ENCODE results near the gene ITGAE.
"Not testable (repeated sequence)": the region's sequence is repeated elsewhere in the genome, so short reads cannot be mapped to it uniquely, and the experiment has no call there.

The ITGAE gene, protein sequence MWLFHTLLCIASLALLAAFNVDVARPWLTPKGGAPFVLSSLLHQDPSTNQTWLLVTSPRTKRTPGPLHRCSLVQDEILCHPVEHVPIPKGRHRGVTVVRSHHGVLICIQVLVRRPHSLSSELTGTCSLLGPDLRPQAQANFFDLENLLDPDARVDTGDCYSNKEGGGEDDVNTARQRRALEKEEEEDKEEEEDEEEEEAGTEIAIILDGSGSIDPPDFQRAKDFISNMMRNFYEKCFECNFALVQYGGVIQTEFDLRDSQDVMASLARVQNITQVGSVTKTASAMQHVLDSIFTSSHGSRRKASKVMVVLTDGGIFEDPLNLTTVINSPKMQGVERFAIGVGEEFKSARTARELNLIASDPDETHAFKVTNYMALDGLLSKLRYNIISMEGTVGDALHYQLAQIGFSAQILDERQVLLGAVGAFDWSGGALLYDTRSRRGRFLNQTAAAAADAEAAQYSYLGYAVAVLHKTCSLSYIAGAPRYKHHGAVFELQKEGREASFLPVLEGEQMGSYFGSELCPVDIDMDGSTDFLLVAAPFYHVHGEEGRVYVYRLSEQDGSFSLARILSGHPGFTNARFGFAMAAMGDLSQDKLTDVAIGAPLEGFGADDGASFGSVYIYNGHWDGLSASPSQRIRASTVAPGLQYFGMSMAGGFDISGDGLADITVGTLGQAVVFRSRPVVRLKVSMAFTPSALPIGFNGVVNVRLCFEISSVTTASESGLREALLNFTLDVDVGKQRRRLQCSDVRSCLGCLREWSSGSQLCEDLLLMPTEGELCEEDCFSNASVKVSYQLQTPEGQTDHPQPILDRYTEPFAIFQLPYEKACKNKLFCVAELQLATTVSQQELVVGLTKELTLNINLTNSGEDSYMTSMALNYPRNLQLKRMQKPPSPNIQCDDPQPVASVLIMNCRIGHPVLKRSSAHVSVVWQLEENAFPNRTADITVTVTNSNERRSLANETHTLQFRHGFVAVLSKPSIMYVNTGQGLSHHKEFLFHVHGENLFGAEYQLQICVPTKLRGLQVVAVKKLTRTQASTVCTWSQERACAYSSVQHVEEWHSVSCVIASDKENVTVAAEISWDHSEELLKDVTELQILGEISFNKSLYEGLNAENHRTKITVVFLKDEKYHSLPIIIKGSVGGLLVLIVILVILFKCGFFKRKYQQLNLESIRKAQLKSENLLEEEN

DNA sequence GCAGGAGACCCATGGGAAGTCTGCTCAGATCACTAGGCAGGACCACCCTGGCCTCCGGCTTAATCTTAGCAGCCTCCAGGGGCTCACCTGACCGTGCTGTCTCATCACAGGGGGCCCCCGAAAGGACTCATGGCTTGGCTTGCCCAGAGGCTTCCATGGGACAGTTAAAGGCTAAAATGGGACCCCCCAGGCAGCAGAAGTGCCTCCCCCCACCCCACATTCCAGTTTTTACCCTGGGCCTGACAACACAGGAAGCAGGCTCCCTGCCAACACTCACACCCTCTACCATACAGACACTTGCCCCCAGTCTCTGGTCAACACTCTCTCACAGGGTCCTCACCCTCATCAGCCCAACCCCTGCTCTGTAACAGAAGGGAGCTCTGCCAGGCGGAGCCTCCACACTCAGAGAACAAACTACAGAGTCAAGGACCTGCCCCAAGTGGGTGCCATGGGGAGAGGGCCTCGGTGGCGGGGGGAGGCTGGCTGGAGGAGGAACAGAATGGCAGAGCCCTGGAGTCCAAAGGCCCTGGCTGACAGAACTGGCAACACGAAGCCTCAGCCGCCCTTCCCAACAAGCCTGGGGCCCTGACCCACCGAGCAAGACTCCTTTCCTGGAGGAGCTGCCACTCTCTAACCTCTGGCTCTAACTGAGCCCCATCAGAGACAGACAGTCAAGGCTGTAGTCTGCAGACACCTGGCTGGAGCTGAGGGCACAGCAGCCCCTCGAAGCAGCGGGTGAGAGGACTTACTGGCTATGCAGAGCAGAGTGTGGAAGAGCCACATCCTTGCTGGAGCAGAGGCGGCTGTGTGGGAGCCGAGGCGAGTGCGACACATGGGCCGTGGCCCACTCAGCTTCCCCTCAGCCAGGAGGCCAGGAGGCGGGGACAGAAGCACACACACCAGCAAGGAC is at the start of gene ITGAE:
ITGAE (minus strand) TSS at position 827 of the 910 bp plus-strand sequence; CDS start at position 783, 44 bp downstream.
- DNase-seq = no peak

DNA sequence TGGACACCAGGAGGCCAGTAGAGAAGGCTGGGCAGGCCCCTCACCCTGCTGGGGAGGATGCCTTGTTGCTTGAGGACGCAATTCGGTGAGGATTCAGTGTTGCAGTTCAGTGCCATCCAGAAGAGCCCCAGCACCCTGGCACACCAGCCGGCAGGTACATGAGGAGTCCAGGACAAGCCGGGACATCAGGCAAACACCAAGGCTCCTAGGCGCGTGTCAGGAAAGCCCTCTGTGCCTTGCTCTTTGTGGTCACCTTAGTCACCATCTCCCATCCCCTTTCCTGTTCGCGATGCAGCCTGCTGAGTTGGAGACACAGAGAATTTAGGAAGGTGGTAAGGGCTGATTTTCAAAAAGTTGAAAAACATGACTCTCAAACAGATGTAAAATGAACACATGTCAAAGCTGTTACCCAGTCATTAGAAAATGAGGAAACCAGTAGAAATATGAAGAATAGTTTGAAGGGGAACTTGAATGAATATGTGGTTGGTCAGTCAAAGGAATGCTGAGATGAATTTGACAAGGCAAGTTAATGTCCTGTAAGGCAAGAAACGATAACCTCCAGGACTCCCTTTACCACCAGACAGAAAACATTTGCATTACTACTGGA is 47.3 kb upstream of the ITGAE start:
- no peak for DNase-seq

DNA sequence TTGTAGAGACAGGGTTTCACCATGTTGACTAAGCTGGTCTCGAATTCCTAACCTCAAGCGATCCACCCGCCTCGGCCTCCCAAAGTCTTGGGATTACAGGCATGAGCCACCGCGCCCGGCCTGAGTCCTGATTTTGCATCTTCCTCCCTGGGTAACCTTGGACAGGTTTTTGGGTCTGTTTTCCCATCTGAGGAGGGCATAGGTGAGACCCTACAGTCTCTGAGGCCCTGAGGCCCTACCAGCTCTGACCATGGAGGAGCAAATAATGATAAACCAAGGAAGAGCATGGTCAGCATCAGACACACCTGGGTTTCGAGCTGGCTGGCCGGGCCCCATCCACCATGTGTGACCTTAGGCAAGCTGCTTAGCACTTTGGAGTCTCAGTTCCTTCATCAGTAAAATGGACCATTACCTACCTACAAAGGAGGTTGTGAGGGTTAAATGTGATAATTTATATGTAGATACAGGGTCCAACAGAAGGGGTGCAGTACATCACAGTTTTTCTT is 46.2 kb upstream of the ITGAE start:
- DNase-seq = no peak

DNA sequence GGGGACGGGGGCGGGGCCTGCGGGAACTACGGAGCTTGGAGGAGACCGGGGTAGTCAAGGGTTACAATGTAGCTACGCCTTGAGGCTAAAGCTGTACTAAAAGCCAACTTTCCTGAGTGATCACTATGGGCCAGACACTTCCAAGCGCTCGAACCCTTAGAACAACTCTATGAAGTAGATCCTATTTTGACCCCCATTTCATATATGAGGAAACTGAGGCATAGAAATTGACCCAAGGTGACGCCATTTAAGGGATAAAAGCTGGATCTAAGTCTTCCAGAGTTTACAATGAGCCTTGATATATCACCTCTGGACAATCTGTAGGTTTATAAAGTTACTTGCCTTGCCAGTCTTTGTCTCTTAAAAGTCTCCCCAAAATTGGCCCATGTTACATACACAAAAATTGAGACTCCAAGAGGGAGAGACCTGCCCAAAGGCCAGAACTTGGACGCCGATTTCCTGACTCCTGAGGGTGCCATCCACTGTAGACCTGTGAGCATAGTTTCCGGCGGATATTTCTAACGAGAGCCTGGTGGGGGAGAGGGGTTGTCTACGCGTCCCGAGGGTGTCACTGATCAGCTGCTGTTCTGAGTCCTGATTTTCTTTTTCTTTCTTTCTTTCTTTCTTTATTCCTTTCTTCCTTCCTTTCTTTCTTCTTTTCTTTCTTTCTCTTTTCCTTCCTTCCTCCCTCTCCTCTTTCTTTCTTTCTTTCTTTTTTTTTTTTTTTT is 45.6 kb upstream of the ITGAE start:
- DNase-seq = no peak

DNA sequence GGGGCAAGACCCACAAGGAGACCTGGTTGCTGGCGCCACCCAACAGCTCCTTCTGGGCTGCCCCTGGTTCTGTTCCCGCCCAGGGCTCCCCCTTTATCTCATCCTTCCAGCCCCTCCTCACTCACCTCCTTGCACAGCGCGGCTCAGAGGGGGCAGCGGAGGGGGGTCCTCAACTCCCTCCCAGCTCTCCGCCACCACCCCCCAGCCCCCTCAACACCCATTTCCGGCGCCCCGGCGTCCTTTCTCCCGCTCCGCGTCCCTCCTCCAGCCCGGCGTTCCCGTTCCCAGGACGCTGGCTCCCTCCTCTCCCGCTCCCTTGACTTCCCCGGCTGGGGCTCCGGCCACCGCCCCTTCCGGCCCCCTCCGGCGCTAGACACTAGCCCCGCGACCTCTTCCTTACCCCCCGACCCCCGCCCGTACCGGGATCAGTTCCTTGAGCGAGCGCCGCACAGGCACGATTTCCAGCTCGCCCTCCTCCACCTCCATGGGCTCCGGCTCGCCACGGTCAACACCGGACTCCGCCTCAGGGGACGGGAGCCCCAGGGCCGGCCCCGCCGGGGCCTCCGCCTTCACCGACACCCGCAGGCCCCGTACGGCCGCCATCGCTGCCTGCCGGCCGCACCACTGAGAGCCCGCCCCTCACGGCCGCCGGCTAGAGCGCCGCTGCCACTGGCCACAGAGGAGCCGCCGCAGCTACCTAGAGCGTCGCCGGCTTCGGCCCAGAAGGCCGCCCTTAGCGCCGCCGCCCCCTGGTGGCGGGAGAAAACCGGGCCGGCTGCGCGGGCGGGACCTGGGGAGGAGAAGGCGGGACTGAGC is 44.8 kb upstream of the ITGAE start, which contains the start of gene NCBP3:
NCBP3 (minus strand) TSS at position 626 of the 816 bp plus-strand sequence; CDS start at position 603, 23 bp downstream.
- DNase-seq = peak; percentile 87 to 93 (median 91)

DNA sequence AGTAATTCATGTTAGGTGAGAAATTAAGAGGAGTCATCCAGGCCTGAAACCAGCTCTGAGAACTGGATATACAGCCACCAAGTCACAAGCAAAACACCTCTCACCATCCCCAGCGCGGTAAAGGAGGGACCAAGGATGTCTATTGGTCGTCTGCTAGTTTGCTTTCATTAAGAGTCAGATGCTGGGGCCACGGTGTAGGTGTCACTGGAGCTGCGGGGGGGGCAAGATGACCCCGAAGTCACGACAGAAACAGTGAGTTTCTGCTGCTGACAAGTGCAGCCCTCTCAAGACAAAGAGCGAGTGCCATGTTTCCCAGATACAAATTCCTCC is 44.3 kb upstream of the ITGAE start:
- DNase-seq = peak in 1 of 3 experiments; percentile 51

DNA sequence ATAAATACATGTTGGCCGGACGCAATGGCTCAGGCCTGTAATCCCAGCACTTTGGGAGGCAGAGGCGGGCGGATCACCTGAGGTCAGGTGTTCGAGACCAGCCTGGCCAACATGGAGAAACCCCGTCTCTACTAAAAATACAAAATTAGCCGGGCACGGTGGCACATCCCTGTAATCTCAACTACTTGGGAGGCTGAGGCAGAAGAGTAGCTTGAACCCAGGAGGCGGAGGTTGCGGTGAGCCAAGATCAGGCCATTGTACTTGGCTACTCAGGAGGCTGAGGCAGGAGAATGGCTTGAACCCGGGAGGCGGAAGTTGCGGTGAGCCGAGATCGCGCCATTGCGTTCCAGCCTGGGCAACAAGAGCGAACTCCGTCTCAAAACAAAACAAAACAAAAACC is 43.6 kb upstream of the ITGAE start:
- not testable (repeated sequence) for DNase-seq

DNA sequence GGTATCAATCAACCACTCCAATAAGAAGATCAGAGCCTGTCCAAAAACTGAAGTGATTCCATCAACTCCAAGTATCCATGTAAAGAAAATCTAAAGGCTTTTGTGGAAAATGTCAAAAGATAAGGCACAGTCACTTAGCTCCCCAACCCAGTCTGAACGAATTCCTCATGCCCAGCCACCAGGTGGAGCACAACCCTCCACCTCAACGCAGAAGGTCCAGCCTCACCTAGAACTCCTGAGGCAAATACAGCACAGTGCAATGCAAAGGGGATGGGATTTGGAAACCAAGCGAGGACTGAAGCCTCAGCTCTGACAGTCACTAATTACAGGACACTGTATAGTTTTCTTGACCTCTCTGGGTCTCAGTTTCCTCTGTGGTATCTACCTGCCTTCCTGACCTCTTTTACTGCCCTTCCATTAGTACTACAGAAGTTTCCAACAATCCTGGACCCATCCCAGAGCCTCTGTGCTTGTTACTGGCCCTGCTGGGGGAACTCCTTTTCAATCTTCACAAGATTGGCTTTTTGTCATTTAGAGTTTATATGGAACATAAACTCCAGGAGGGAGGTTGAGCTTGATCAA is 43.0 kb upstream of the ITGAE start:
- DNase-seq = peak in 1 of 3 experiments; percentile 11

DNA sequence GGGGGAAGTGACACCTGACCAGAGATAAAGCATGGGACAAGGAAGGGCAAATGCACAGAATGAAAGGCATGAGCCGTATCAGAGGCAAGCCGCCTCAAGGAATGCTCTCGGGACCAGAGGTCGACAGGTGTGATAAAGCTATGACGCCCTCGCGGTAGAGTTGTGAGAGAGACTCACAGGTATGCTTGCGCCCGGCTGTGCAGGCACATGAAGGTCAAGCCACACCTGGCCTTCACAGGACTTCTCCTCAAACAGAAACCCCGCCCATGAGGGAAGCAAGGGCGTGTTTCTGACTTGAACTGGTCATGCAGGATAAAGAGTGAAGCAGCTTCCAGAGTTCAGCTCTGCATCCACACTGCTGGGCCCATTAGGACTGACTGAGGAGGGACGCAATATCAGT is 37.2 kb upstream of the ITGAE start:
- no peak for DNase-seq

DNA sequence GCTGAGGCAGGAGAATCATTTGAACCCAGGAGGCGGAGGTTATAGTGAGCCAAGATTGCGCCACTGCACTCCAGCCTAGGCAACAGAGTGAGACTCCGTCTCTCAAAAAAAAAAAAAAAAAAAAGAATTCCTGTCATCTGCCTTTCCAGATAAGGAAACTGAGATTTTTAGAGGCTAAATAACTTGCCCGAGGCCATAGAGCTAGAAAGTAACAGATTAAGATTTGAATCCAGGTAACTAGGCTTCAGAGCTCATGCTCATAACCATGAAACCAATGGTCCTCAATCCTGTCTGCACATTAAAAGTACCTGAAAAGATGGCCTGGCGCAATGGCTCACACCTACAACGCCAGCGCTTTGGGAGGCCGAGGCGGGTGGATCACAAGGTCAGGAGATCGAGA is 35.6 kb upstream of the ITGAE start:
- no peak for DNase-seq

DNA sequence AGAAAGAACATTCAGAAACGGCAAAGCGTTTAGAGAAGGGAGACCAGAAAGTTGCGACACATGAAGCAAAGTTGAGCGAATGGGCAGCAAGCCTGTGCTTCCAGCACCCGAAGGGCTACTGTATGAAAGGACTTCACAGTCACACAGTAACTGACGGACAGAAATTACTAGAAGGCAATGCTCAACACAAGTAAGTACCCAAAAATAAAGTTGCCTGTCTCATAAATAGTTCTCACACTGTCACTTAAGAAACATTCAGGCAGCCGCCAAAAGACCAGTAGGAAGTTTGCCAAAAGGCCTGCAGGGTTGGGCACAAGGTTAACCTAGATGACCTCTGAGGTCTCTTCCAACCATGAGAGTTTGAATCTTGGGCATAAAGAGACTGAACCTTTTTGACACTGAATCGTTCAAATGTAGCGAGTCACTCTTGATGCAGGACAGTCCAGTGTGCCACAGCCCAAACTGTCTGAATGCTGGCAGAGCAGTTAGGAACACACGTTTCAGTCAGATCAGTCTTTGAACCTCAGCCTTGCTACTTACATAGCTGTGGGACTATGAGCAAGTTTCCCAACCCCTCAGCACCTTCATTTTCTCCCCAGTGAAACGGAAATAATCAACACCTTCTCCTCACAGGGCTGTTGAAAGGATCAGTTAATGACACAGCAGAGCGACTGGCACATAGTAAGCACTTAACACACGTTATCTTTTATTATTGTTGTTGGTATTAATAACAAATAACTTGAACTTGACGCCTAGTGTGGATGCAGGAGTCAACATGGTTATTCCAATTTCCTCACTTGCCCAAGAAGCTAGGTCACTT is 34.6 kb upstream of the ITGAE start:
- DNase-seq = no peak

DNA sequence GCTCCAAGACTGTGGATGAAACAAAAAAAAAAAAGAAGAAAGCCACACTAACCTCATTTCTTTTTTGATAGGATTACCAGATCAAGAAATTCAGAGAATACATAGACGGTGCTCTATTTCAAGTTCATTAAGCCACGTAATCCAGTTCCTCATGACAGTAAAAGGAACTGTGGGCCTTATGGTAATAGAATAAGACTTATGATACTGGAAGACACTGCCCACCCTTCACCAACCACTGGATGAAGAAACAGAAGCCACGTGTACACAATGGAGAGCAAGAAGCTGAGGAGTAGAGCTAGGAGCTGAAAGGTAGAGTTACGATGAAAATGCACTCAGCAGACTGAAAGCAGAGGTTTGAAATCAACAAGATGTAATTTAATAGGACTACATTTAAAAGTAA is 33.8 kb upstream of the ITGAE start:
- DNase-seq = no peak

DNA sequence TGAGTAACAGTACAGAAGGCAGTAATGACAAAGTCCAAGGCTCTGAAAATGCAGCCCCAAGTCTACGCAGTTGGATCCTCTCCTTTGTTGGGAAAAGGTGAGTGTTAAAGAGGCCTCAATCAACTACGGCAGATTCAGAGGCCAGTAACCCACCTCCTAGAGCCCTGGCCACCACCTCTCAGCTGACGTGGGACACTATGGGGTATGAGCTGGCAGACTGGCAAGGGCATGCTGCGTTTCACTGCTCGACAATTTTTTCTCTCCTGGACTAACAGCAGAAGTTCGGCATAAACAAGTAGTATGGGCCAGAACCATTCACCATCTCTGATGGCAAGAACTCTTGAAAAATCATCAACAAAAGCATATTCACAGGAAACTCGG is 27.9 kb upstream of the ITGAE start:
- DNase-seq = no peak

DNA sequence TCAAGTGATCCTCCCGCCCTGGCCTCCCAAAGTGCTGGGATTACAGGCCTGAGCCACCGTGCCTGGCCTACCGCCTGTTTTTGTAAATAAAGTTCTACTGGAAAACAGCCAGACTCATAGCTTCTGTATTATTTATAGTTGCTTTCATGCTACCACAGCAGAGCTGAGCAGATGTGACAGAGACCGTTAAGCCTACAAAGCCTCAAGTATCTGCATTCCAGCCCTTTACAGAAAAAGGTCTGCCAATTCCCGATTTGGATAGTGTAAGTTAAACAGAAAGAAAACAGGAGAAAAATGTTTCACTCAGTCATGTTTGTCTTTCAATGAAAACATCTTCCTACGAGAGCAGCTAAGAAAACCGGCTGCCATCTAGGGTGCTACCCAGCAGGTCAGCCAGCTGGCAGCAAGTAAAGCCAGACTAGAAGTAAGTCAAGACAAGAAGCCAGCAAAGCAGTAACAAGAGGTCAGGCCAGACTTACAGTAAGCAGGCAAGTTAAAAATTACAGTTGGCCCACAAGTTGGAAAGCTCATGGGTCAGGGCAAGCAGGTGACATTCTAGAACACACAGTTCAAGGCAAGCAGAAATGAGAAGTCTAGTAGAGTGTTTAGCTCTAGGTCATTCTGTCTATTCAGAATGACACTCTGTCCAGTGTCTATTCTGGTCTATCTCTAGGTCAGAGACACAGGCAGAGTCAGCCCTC is 27.3 kb upstream of the ITGAE start:
- no peak for DNase-seq

DNA sequence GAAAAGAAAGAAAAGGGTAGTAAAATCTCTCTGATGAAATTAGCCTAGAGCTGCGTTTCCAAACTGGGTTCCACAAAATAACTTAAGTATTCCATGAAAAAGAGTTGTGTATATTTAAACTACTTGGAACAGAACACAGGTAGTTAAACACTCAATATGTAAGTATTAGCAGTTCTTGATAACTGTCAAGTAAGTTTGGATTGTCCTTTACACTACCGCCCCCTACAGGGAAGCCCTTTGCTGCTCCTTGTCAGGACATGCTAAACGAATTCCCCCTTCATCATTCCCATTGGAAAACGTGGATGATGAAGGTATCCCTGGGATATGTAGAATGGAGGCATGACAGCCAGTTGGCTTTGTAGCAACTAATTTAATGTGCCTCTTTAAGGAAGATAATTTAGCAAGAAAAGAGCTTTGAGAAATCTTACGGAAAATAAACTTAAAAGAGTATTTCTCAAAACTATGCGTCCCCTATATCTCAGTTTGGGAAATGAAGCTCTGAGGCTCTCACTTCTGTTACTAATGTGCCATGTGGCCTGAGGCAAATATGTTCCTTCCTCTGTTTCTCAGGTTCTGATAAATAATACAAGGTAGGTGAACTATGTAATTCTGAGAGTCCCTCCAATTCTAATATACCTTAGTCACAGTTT is 26.3 kb upstream of the ITGAE start:
- peak in 2 of 3 experiments; percentile 20 to 42 for DNase-seq

DNA sequence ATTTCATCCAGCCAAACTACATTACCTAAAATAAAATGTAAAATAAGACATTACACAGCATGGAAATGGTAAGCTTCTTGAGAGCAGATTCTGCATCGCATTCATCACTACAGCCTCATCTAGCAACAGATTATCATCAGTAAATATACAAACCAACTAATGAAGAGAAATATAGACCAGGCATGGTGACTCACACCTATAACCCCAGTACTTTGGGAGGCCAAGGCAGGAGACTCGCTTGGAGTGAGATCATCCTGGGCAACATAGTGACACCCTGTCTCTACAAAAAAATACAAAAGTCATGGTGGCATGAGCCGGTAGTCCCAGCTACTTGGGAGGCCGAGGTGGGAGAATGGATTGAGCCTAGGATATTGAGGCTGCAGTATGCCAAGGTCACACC is 25.2 kb upstream of the ITGAE start:
- DNase-seq = no peak

DNA sequence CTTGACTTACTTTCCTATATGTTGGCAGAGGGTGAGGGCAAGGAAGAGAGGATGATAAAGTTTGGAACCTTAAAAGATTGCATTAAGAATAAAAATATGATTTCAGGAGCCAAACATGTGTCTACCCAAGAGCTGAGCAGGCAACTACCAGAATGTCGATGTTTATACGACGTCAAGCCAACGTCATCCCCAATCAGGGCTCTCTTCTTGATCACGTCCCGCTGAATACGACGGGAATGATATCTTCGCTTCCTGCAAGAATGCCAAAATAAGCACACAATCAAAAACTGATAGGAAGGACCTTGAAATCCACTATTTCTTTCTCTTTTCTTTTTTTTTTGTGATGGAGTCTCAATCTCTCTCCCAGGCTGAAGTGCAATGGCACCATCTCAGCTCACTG is 20.1 kb upstream of the ITGAE start:
- DNase-seq = no peak
